Prostate gland (tissue), 2 donors: ENCODE measurements around the gene NCOA3.

Experiments used
- CTCF ChIP-seq, 4 experiments: fragments of 200-600 bp in 2 of 4; fragments of 450-650 bp in 2 of 4; sonication (generic) in 2 of 4; IDR thresholded peaks; 1 replicate in 3 of 4; 2 replicates in 1 of 4; pipeline ENCODE4 v1.5.1; 2016 to 2019; ENCODE audit warnings: antibody characterized with exemption in 4 of 4, mild to moderate bottlenecking in 2 of 4, moderate library complexity in 2 of 4
- POLR2A ChIP-seq: fragments of 450-650 bp; IDR thresholded peaks from one replicate; pipeline ENCODE4 v1.6.1; 2016; ENCODE audit warnings: antibody characterized with exemption, mild to moderate bottlenecking
- POLR2AphosphoS5 ChIP-seq: sonication (generic); formaldehyde crosslinking; IDR thresholded peaks from one replicate; pipeline ENCODE4 v1.6.1; 2017; ENCODE audit warnings: antibody characterized with exemption

DNA sequence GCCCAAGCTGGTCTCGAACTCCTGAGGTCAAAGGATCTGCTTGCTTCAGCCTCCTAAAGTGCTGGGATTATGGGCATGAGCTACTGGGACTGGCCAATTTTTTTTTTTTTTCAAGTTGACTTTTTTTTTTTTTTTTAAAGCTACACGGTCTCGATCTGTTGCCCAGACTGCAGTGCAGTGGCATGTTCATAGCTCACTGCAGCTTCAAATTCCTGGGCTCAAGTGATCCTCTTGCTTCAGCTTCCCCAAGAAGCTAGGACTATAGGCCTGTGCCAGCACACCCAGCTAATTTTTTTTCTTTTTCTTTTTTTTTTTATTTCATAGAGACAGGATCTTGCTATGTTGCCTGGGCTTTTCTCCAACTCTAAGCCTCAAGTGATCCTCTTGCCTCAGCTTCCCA, 59.5 kb downstream of the NCOA3 start:
- no peak for TF ChIP-seq CTCF (IDR thresholded peaks at IDR 0.05)
- TF ChIP-seq POLR2A = no peak
- TF ChIP-seq POLR2AphosphoS5 = no peak
